Adipose tissue (tissue), 3 donors: ENCODE measurements around the gene SLC6A18. TPM values are rescaled to one million over a fixed set of nuclear protein-coding genes. Genes with fewer than 3 reads are reported as not detected.

ENCODE experiments used
- H3K27ac ChIP-seq: one replicate; pipeline ENCODE4 v1.5.1; 2013; ENCODE audit warnings: low read depth, low read length
- WGBS, 3 donors: extraction: QIAGEN DNeasy Blood & Tissue Kit; methylation state at CpG; one replicate each; pipeline ENCODE4 v1.1.7; 2013; 5-methylcytosine and 5-hydroxymethylcytosine counted together
- polyA plus RNA-seq, 3 donors: library from polyadenylated mRNA; stranded (reverse); fragments of 200-250 nt; gene quantifications; one replicate each; pipeline ENCODE4 v1.2.3, GENCODE V29; 2013
- donor health status: healthy with polysubstance abuse.
- donor health status: Bipolar disorder and iron deficiency.
- donor health status: healthy.

The SLC6A18 gene
- polyA plus RNA-seq, 3 donors = not detected

- WGBS, 3 donors = 80 to 90% (median 84%) methylated on average over 21 of the region's 21 CpGs
- H3K27ac ChIP-seq = no peak overlapping the region
Measured at GRCh38 chr5:1210832-1211251, 14.3 kb upstream of the SLC6A18 start.

- no peak overlapping the region for H3K27ac ChIP-seq
- 90 to 97% (median 92%) methylated on average over 9 of the region's 9 CpGs for WGBS, 3 donors
Measured at GRCh38 chr5:1211701-1212100, 13.5 kb upstream of the SLC6A18 start.

GRCh38 chr5:1212271-1212670, 12.9 kb upstream of the SLC6A18 start:
- 90 to 91% (median 91%) methylated on average over 19 to 20 of the region's 20 CpGs for WGBS, 3 donors
- H3K27ac ChIP-seq = no peak overlapping the region

GRCh38 chr5:1212881-1213280, 12.3 kb upstream of the SLC6A18 start:
- WGBS, 3 donors = 85 to 89% (median 88%) methylated on average over 17 to 18 of the region's 18 CpGs
- no peak overlapping the region for H3K27ac ChIP-seq

- 83 to 88% (median 86%) methylated on average over 23 to 25 of the region's 25 CpGs for WGBS, 3 donors
Measured at GRCh38 chr5:1213508-1214162, 11.5 kb upstream of the SLC6A18 start.

GRCh38 chr5:1214163-1214935, 10.8 kb upstream of the SLC6A18 start:
- H3K27ac ChIP-seq = no peak overlapping the region
- 68 to 69% (median 68%) methylated on average over 16 to 22 of the region's 22 CpGs for WGBS, 3 donors

More at GRCh38 chr5:1213508-1214162, 11.5 kb upstream of the SLC6A18 start:
- H3K27ac ChIP-seq = no peak overlapping the region

- no peak overlapping the region for H3K27ac ChIP-seq
- 67 to 82% (median 72%) methylated on average over 2 of the region's 2 CpGs for WGBS, 3 donors
Measured at GRCh38 chr5:1214936-1215220, 10.3 kb upstream of the SLC6A18 start.

- 91 to 93% (median 93%) methylated on average over 23 of the region's 23 CpGs for WGBS, 3 donors
- no peak overlapping the region for H3K27ac ChIP-seq
Measured at GRCh38 chr5:1215320-1216096, 9.7 kb upstream of the SLC6A18 start.

GRCh38 chr5:1216211-1216917, 8.8 kb upstream of the SLC6A18 start:
- WGBS, 3 donors = 91 to 94% (median 91%) methylated on average over 38 of the region's 38 CpGs
- no peak overlapping the region for H3K27ac ChIP-seq

- WGBS, 3 donors = 79 to 91% (median 88%) methylated on average over 18 of the region's 18 CpGs
- no peak overlapping the region for H3K27ac ChIP-seq
Measured at GRCh38 chr5:1216918-1217295, 8.3 kb upstream of the SLC6A18 start.

- WGBS, 3 donors = 48 to 56% (median 51%) methylated on average over 24 of the region's 24 CpGs
- no peak overlapping the region for H3K27ac ChIP-seq
Measured at GRCh38 chr5:1217596-1218206, 7.5 kb upstream of the SLC6A18 start.

- 83 to 87% (median 85%) methylated on average over 38 of the region's 38 CpGs for WGBS, 3 donors
- no peak overlapping the region for H3K27ac ChIP-seq
Measured at GRCh38 chr5:1218351-1219080, 6.7 kb upstream of the SLC6A18 start.

GRCh38 chr5:1219098-1219767, 5.9 kb upstream of the SLC6A18 start:
- WGBS, 3 donors = 75 to 81% (median 79%) methylated on average over 38 of the region's 38 CpGs

GRCh38 chr5:1219768-1220100, 5.4 kb upstream of the SLC6A18 start:
- 80 to 90% (median 80%) methylated on average over 11 of the region's 11 CpGs for WGBS, 3 donors
- H3K27ac ChIP-seq = no peak overlapping the region

More at GRCh38 chr5:1219098-1219767, 5.9 kb upstream of the SLC6A18 start:
- no peak overlapping the region for H3K27ac ChIP-seq

- 82 to 87% (median 83%) methylated on average over 9 of the region's 9 CpGs for WGBS, 3 donors
- no peak overlapping the region for H3K27ac ChIP-seq
Measured at GRCh38 chr5:1220351-1220750, 4.8 kb upstream of the SLC6A18 start.

GRCh38 chr5:1220831-1221230, 4.3 kb upstream of the SLC6A18 start:
- no peak overlapping the region for H3K27ac ChIP-seq
- WGBS, 3 donors = 85 to 91% (median 87%) methylated on average over 19 of the region's 19 CpGs

- WGBS, 3 donors = 88 to 93% (median 90%) methylated on average over 10 of the region's 10 CpGs
- H3K27ac ChIP-seq = no peak overlapping the region
Measured at GRCh38 chr5:1221721-1222120, 3.5 kb upstream of the SLC6A18 start.
